GM18499 (cell line): ENCODE results near the gene CTSD.

ENCODE experiments used
- ATAC-seq: cut with Tn5 transposase; IDR thresholded peaks from one replicate; pipeline ENCODE4 v1.9.1; 2021; ENCODE audit warnings: moderate number of reproducible peaks; ENCODE audit not compliant: insufficient read depth, unreplicated experiment

Gene CTSD

GRCh38 chr11:1746511-1746931 is 17.2 kb downstream of the CTSD start:
- no peak for ATAC-seq

GRCh38 chr11:1745701-1746320 is 17.9 kb downstream of the CTSD start:
- ATAC-seq = no peak

GRCh38 chr11:1744891-1745700 is 18.6 kb downstream of the CTSD start:
- ATAC-seq = no peak

- no peak for ATAC-seq
Observed at GRCh38 chr11:1744137-1744886, 19.4 kb downstream of the CTSD start.

- no peak for ATAC-seq
Observed at GRCh38 chr11:1743585-1744136, 20.1 kb downstream of the CTSD start.

- no peak for ATAC-seq
Observed at GRCh38 chr11:1742869-1743584, 20.7 kb downstream of the CTSD start.

- no peak for ATAC-seq
Observed at GRCh38 chr11:1742371-1742770, 21.4 kb downstream of the CTSD start.

GRCh38 chr11:1741741-1742140 is 22.0 kb downstream of the CTSD start:
- no peak for ATAC-seq

- ATAC-seq = no peak
Observed at GRCh38 chr11:1740786-1741530, 22.8 kb downstream of the CTSD start.

GRCh38 chr11:1739576-1739975 is 24.2 kb downstream of the CTSD start:
- no peak for ATAC-seq

- ATAC-seq = no peak
Observed at GRCh38 chr11:1738380-1738779, 25.3 kb downstream of the CTSD start.

- no peak for ATAC-seq
Observed at GRCh38 chr11:1737080-1737757, 26.5 kb downstream of the CTSD start.

- no peak for ATAC-seq
Observed at GRCh38 chr11:1736447-1736992, 27.2 kb downstream of the CTSD start.

GRCh38 chr11:1735271-1735670 is 28.5 kb downstream of the CTSD start:
- no peak for ATAC-seq

GRCh38 chr11:1734641-1735081 is 29.1 kb downstream of the CTSD start:
- no peak for ATAC-seq

- ATAC-seq = no peak
Observed at GRCh38 chr11:1733716-1734640, 29.7 kb downstream of the CTSD start.

GRCh38 chr11:1733009-1733715 is 30.6 kb downstream of the CTSD start:
- ATAC-seq = no peak
